Keratinocyte (primary cell): Measurements from ENCODE around the gene MTF1.

ENCODE experiments used
- EZH2 ChIP-seq: IDR thresholded peaks from one replicate; pipeline ENCODE4 v1.6.1; 2012; ENCODE audit warnings: inconsistent platforms, mild to moderate bottlenecking, low read length, moderate library complexity
- TF ChIP-seq, protein P1 (sequence below), 3 experiments: IDR thresholded peaks in 1 of 3; conservative IDR thresholded peaks in 1 of 3; optimal IDR thresholded peaks in 1 of 3; 2 replicates in 2 of 3; 3 replicates in 1 of 3; pipeline versions ENCODE3 to v1.5.1; 2011; ENCODE audit warnings: low read length in 3 of 3, mild to moderate bottlenecking in 3 of 3, moderate library complexity in 2 of 3, control low read depth in 1 of 3, inconsistent platforms in 1 of 3; ENCODE audit not compliant: insufficient read depth in 2 of 3; ENCODE audit errors: extremely low read depth in 1 of 3

- TF ChIP-seq, protein P1, sequence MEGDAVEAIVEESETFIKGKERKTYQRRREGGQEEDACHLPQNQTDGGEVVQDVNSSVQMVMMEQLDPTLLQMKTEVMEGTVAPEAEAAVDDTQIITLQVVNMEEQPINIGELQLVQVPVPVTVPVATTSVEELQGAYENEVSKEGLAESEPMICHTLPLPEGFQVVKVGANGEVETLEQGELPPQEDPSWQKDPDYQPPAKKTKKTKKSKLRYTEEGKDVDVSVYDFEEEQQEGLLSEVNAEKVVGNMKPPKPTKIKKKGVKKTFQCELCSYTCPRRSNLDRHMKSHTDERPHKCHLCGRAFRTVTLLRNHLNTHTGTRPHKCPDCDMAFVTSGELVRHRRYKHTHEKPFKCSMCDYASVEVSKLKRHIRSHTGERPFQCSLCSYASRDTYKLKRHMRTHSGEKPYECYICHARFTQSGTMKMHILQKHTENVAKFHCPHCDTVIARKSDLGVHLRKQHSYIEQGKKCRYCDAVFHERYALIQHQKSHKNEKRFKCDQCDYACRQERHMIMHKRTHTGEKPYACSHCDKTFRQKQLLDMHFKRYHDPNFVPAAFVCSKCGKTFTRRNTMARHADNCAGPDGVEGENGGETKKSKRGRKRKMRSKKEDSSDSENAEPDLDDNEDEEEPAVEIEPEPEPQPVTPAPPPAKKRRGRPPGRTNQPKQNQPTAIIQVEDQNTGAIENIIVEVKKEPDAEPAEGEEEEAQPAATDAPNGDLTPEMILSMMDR (optimal IDR thresholded peaks at IDR 0.05 in 1 of 3, IDR thresholded peaks at IDR 0.05 in 1 of 3, conservative IDR thresholded peaks at IDR 0.05 in 1 of 3; ENCODE audit: extremely low read depth in 1 of 3, insufficient read depth in 2 of 3, low read length in 3 of 3) = no peak
- TF ChIP-seq EZH2 = no peak
Measured at GRCh38 chr1:37814252-37814651, 45.1 kb downstream of the MTF1 start.
